ENCODE data around the gene ADAM12. TPM values are rescaled to one million over a fixed set of nuclear protein-coding genes. Genes with fewer than 3 reads are reported as not detected.

The ADAM12 gene
- total RNA-seq, 2 donors from 2014 or later, result 0.46 TPM; not detected in 1

- no peaks in the 10 kb centered on the region for H3K4me1 ChIP-seq (ENCODE audit: control insufficient read depth, insufficient read depth, low read length)
- no peak overlapping the region for H3K9ac ChIP-seq (ENCODE audit: extremely low read depth, low read length, poor library complexity, severe bottlenecking)
- no peak overlapping the region for H3K27ac Mint-ChIP-seq
- WGBS, 2 experiments (ENCODE audit: insufficient coverage in 1 of 2, insufficient read length in 1 of 2), result 82 to 86% methylated on average over 8 of the region's 8 CpGs
- H3K27me3 ChIP-seq (ENCODE audit: control insufficient read depth, insufficient read depth, low read length, poor library complexity, severe bottlenecking), result no peaks in the 10 kb centered on the region
- H3K27ac ChIP-seq (ENCODE audit: low read depth, low read length), result peak overlapping the region; percentile 61
- no peaks in the 10 kb centered on the region for H3K27me3 Mint-ChIP-seq (ENCODE audit: insufficient read depth)
- no peak for TF ChIP-seq CTCF (conservative IDR thresholded peaks at IDR 0.05)
- H3K36me3 ChIP-seq (ENCODE audit: control insufficient read depth, insufficient read depth, low read length), result no peaks in the 10 kb centered on the region
- DNase-seq, result peak; percentile 32
- H3K9me3 ChIP-seq (ENCODE audit: control insufficient read depth, low read length), result no peaks in the 10 kb centered on the region
- no peak overlapping the region for H3K4me3 Mint-ChIP-seq
- H3K4me1 Mint-ChIP-seq, result no peaks in the 10 kb centered on the region
- no peaks in the 10 kb centered on the region for H3K9me3 Mint-ChIP-seq
- no peaks in the 10 kb centered on the region for H3K36me3 Mint-ChIP-seq (ENCODE audit: low read depth)
- no peak overlapping the region for H3K4me3 ChIP-seq (ENCODE audit: low read length)
These were observed 147.8 kb downstream of the ADAM12 start for GRCh38 chr10:126240483-126240882.

GRCh38 chr10:126239844-126240243 is 148.4 kb downstream of the ADAM12 start:
- Histone ChIP-seq H3K4me3 (ENCODE audit: low read length) (no peak overlapping the region), H3K27me3 (ENCODE audit: control insufficient read depth, insufficient read depth, low read length, poor library complexity, severe bottlenecking) (no peaks in the 10 kb centered on the region), H3K4me1 (ENCODE audit: control insufficient read depth, insufficient read depth, low read length) (no peaks in the 10 kb centered on the region), H3K27ac (ENCODE audit: low read depth, low read length) (no peak overlapping the region), H3K9ac (ENCODE audit: extremely low read depth, low read length, poor library complexity, severe bottlenecking) (no peak overlapping the region), H3K36me3 (ENCODE audit: control insufficient read depth, insufficient read depth, low read length) (no peaks in the 10 kb centered on the region), H3K9me3 (ENCODE audit: control insufficient read depth, low read length) (no peaks in the 10 kb centered on the region)
- Mint-ChIP-seq H3K4me1 (no peaks in the 10 kb centered on the region), H3K27me3 (ENCODE audit: insufficient read depth) (no peaks in the 10 kb centered on the region), H3K36me3 (ENCODE audit: low read depth) (no peaks in the 10 kb centered on the region), H3K9me3 (no peaks in the 10 kb centered on the region), H3K27ac (no peak overlapping the region), H3K4me3 (no peak overlapping the region)
- DNase-seq, result peak; percentile 35
- no peak for TF ChIP-seq CTCF (conservative IDR thresholded peaks at IDR 0.05)
- 92 to 96% methylated on average over 8 of the region's 8 CpGs for WGBS, 2 experiments (ENCODE audit: insufficient coverage in 1 of 2, insufficient read length in 1 of 2)

GRCh38 chr10:126235979-126236851 is 152.1 kb downstream of the ADAM12 start:
- H3K27me3 ChIP-seq (ENCODE audit: control insufficient read depth, insufficient read depth, low read length, poor library complexity, severe bottlenecking), result no peaks in the 10 kb centered on the region
- TF ChIP-seq CTCF (conservative IDR thresholded peaks at IDR 0.05), result no peak
- no peak overlapping the region for H3K27ac ChIP-seq (ENCODE audit: low read depth, low read length)
- WGBS, 2 experiments (ENCODE audit: insufficient coverage in 1 of 2, insufficient read length in 1 of 2), result 95 to 98% methylated on average over 8 to 12 of the region's 12 CpGs
- Mint-ChIP-seq H3K9me3 (no peaks in the 10 kb centered on the region), H3K27ac (no peak overlapping the region), H3K4me3 (no peak overlapping the region), H3K36me3 (ENCODE audit: low read depth) (no peaks in the 10 kb centered on the region), H3K4me1 (peaks cover 10% of the 10 kb centered on the region), H3K27me3 (ENCODE audit: insufficient read depth) (no peaks in the 10 kb centered on the region)
- H3K4me1 ChIP-seq (ENCODE audit: control insufficient read depth, insufficient read depth, low read length), result no peaks in the 10 kb centered on the region
- peak; percentile 13 for DNase-seq
- no peaks in the 10 kb centered on the region for H3K36me3 ChIP-seq (ENCODE audit: control insufficient read depth, insufficient read depth, low read length)
- H3K4me3 ChIP-seq (ENCODE audit: low read length), result no peak overlapping the region
- H3K9ac ChIP-seq (ENCODE audit: extremely low read depth, low read length, poor library complexity, severe bottlenecking), result no peak overlapping the region
- no peaks in the 10 kb centered on the region for H3K9me3 ChIP-seq (ENCODE audit: control insufficient read depth, low read length)

Measured in endodermal cell (in vitro differentiated cells).